ENCODE measurements around the gene CADPS2.

CADPS2 gene

DNA sequence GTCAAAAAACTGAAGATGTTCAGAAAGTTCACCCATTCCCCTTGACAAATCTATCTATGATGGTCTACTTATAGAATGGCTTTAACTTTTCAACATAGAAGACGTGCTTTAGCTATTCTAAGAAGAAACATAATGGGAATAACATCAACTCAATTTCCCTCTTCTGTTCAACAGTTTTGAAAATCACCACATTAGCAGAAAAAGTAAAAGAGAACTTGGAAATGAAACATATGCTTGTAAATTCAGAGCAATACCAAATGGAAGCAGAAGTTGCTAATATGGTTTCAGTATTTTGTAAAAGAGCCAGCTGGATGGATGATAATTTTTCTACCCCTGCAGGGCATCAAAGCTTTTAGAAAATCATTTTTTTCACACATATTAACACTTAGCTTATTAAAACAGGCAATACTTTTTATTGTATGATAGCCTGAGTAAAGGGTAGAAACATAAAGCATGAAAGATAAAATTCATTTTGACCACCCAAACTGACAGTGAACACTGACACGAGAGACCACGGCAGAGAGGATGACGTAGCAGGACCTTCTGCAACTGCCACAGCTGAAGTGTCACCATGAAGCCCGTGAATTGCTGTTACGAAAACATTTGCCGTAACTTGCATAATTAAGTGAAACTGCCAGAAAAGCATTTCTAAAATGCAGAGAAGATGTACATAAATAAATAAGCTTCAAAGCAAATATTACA, 542.5 kb downstream of the CADPS2 start:
- H3K27ac ChIP-seq, result no peak overlapping the region
- TF ChIP-seq CTCF (IDR thresholded peaks at IDR 0.05; ENCODE audit: low read depth, low read length), result no peak

DNA sequence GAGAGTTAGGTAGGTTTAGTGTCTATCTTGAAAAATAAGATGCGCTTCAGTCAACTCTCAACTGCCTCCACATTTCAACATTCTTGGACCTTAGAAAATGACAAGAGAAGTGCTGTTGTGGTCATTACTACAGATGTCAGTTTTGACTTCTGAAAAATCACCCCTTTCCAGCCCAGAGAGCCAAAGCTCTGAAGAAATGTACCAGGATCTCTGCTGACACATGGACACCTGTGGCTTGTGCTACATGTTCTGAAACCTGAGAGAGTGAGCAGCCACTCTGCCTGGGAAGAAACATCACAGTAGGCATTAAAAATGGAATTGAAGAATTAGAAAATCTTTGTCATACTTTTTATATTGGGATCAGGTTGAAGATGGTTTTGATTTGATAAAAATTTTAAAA, 545.8 kb downstream of the CADPS2 start:
- no peak for TF ChIP-seq CTCF (IDR thresholded peaks at IDR 0.05; ENCODE audit: low read depth, low read length)
- no peak for DNase-seq
- H3K27me3 ChIP-seq (ENCODE audit: insufficient read depth, low read depth, severe bottlenecking), result no peaks in the 10 kb centered on the region
- no peaks in the 10 kb centered on the region for H3K9me3 ChIP-seq (ENCODE audit: severe bottlenecking)
- no peaks in the 10 kb centered on the region for H3K36me3 ChIP-seq
- no peak overlapping the region for H3K27ac ChIP-seq
- no peak overlapping the region for H3K4me3 ChIP-seq (ENCODE audit: low read depth, low read length)

More for the DNA sequence above, 542.5 kb downstream of the CADPS2 start:
- DNase-seq, result no peak
- Histone ChIP-seq H3K9me3 (ENCODE audit: severe bottlenecking) (no peaks in the 10 kb centered on the region), H3K27me3 (ENCODE audit: insufficient read depth, low read depth, severe bottlenecking) (no peaks in the 10 kb centered on the region), H3K4me3 (ENCODE audit: low read depth, low read length) (no peak overlapping the region), H3K36me3 (no peaks in the 10 kb centered on the region)

DNA sequence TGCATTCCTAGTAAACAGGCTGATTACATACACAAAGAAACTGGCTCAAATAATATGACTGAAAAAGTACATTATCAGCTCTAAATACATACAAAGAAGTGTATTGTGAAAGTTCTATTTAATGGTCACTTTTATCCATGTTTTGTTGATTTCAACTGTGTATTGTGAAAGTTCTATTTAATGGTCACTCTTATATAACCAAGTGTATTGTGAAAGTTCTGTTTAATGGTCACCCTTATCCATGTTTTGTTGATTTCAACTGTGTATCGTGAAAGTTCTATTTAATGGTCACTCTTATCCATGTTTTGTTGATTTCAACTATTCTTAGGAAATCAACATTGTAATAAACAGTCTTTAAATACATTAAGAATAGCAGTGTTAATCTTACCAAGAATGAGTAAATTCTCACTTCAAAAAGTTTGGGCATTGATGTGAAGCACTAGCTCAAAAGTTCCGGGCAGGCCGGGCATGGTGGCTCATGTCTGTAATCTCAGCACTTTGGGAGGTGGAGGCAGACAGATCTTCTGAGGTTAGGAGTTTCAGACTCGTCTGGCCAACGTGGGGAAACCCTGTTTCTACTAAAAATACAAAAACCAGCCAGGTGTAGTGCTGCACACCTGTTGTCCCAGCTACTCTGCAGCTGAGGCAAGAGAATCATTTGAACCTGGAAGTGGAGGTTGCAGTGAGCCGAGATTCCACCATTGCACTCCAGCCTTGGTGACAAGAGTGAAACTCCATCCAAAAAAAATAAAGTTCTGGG, 546.9 kb downstream of the CADPS2 start:
- DNase-seq, result no peak
- H3K9me3 ChIP-seq (ENCODE audit: severe bottlenecking), result no peaks in the 10 kb centered on the region
- H3K36me3 ChIP-seq, result no peaks in the 10 kb centered on the region
- H3K27ac ChIP-seq, result no peak overlapping the region
- H3K27me3 ChIP-seq (ENCODE audit: insufficient read depth, low read depth, severe bottlenecking), result no peaks in the 10 kb centered on the region
- no peak overlapping the region for H3K4me3 ChIP-seq (ENCODE audit: low read depth, low read length)
- no peak for TF ChIP-seq CTCF (IDR thresholded peaks at IDR 0.05; ENCODE audit: low read depth, low read length)

DNA sequence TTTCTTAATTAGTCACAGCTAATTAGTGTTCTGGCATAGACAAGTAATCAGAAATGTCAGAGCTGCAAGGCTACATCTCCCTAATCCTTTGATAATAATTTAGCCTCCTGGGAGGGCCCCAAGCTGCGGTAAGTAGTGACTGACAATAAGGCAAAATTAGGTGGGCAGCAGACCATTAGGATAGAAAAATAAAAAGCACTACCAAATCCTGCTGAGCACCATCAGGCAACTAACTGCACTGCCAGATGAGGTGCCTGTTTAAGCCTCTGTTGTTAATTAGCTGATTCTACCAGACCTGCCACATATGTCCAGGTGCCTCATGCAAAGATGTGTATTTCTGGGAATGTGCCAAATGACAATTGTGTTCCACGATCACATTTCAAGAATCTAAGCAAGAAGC, 549.2 kb downstream of the CADPS2 start:
- Histone ChIP-seq H3K27me3 (ENCODE audit: insufficient read depth, low read depth, severe bottlenecking) (no peaks in the 10 kb centered on the region), H3K27ac (no peak overlapping the region), H3K4me3 (ENCODE audit: low read depth, low read length) (no peak overlapping the region), H3K36me3 (no peaks in the 10 kb centered on the region), H3K9me3 (ENCODE audit: severe bottlenecking) (no peaks in the 10 kb centered on the region)
- DNase-seq, result peak; percentile 13
- no peak for TF ChIP-seq CTCF (IDR thresholded peaks at IDR 0.05; ENCODE audit: low read depth, low read length)

DNA sequence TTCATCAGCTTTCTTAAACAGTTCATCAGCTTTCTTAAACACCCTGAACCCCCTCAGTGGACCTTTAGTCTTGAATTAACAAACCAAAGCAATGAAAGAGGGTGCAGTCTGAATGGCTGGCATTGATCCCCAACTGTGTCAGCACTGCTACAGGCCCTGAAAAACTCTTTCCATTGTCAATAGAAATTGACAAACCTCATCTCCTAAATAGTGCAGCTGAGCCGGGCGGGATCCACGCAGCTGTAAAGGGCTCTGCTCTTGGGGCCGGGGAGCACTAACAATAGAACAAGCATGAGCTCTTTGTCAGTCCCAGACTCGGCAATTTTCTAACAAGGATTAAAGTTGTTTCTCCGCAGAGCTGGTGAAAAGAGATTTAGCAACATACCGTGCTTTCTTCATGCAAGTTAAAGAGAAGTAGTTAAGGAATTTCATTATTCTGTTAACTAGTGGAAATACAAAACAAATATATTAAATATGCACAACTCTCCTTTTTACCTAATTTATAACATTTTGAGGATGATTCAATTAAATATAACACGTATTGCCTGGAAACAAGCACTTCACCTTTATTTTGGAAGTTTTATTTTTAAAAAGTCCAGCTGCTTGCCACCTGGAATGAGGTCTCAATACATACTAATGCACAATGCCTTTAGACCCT, 557.0 kb downstream of the CADPS2 start:
- no peak overlapping the region for H3K27ac ChIP-seq
- no peaks in the 10 kb centered on the region for H3K27me3 ChIP-seq (ENCODE audit: insufficient read depth, low read depth, severe bottlenecking)
- TF ChIP-seq CTCF (IDR thresholded peaks at IDR 0.05; ENCODE audit: low read depth, low read length), result no peak
- no peak for DNase-seq
- no peaks in the 10 kb centered on the region for H3K36me3 ChIP-seq
- H3K4me3 ChIP-seq (ENCODE audit: low read depth, low read length), result no peak overlapping the region
- no peaks in the 10 kb centered on the region for H3K9me3 ChIP-seq (ENCODE audit: severe bottlenecking)
